ENCODE data around the gene PDGFC. TPM values are rescaled to one million over a fixed set of nuclear protein-coding genes. Genes with fewer than 3 reads are reported as not detected.

Gene PDGFC
- total RNA-seq, 1 experiment from 2014 or later = 4.5 TPM

- Mint-ChIP-seq H3K27ac (no peak overlapping the region), H3K4me1 (peaks cover 0 to 5% of the 10 kb centered on the region in 2 experiments; a peak in 2 of 4 replicates)
Observed at GRCh38 chr4:156749426-156750403, 221.9 kb downstream of the PDGFC start.

More at GRCh38 chr4:156749426-156750403, 221.9 kb downstream of the PDGFC start:
- H4K8ac ChIP-seq (replicated peaks; ENCODE audit: insufficient read length, low read depth, low read length) = no peak overlapping the region
- H2BK20ac ChIP-seq (ENCODE audit: low read depth, low read length, poor library complexity, severe bottlenecking) = no peak overlapping the region
- no peaks in the 10 kb centered on the region for H3K9me3 ChIP-seq (ENCODE audit: control insufficient read depth, low read depth, low read length)
- H3K23me2 ChIP-seq (ENCODE audit: insufficient read length, low read depth, low read length, poor library complexity, severe bottlenecking) = no peaks in the 10 kb centered on the region
- no peaks in the 10 kb centered on the region for H3K36me3 Mint-ChIP-seq (ENCODE audit: insufficient read depth in 1 of 3, low read depth in 3 of 3)
- H2BK12ac ChIP-seq (ENCODE audit: insufficient read length, low read depth, low read length) = no peak overlapping the region
- H3K79me2 ChIP-seq (ENCODE audit: insufficient read depth, low read length) = no peaks in the 10 kb centered on the region
- H3K4me1 ChIP-seq (ENCODE audit: insufficient read depth, low read length) = no peaks in the 10 kb centered on the region; the same call in 1 of the 2 replicates
- no peak for DNase-seq
- no peak for TF ChIP-seq CTCF (conservative IDR thresholded peaks at IDR 0.05)
- H2BK5ac ChIP-seq (ENCODE audit: insufficient read length, low read length) = no peak overlapping the region
- no peak overlapping the region for H2AK5ac ChIP-seq (ENCODE audit: insufficient read length, low read length)
- H3K27me3 ChIP-seq (ENCODE audit: insufficient read depth, low read length) = no peaks in the 10 kb centered on the region
- no peak overlapping the region for H3K4me3 Mint-ChIP-seq
- H3K23ac ChIP-seq (ENCODE audit: insufficient read length, low read depth, low read length) = no peak overlapping the region
- no peak overlapping the region for H3K9ac ChIP-seq (ENCODE audit: extremely low read depth, insufficient read length, low read length)
- no peak overlapping the region for H3K4me2 ChIP-seq (ENCODE audit: insufficient read depth, insufficient read length, low read length)
- H3K27ac ChIP-seq (ENCODE audit: insufficient read length, low read depth, low read length) = no peak overlapping the region
- H2BK15ac ChIP-seq (ENCODE audit: low read depth, low read length) = no peak overlapping the region
- no peak overlapping the region for H2AFZ ChIP-seq (ENCODE audit: low read length)
- no peak overlapping the region for H4K5ac ChIP-seq (ENCODE audit: insufficient read length, low read depth, low read length)
- H3T11ph ChIP-seq (ENCODE audit: low read length) = no peak overlapping the region
- no peaks in the 10 kb centered on the region for H4K20me1 ChIP-seq (ENCODE audit: control insufficient read depth, insufficient read depth, insufficient read length)
- H3K79me1 ChIP-seq (ENCODE audit: insufficient read depth, low read depth, low read length, poor library complexity, severe bottlenecking) = no peaks in the 10 kb centered on the region
- no peak overlapping the region for H2BK120ac ChIP-seq (ENCODE audit: low read depth, low read length, poor library complexity, severe bottlenecking)
- no peak overlapping the region for H3K18ac ChIP-seq (ENCODE audit: insufficient read length, low read depth, low read length)
- no CpG with 5 or more reads among the region's 5 CpGs for WGBS (ENCODE audit: extremely low coverage, insufficient read length, low lambda C conversion rate)
- H3K9me3 Mint-ChIP-seq = no peaks in the 10 kb centered on the region
- no peak overlapping the region for H3K14ac ChIP-seq (ENCODE audit: insufficient read depth, low read length)
- no peak overlapping the region for H4K91ac ChIP-seq (ENCODE audit: insufficient read length, low read depth, low read length)
- H3K56ac ChIP-seq (ENCODE audit: insufficient read length, low read depth, low read length) = no peak overlapping the region
- H3K4ac ChIP-seq (ENCODE audit: low read depth, low read length) = no peak overlapping the region
- no peaks in the 10 kb centered on the region for H3K27me3 Mint-ChIP-seq (ENCODE audit: low read depth)
